Activated B cell treated with CpG ODN at 0.5 μM for 24 hours (primary cell): ENCODE data around the gene PBX2. TPM values are rescaled to one million over a fixed set of nuclear protein-coding genes. Genes with fewer than 3 reads are reported as not detected.
"Not testable (repeated sequence)": the region's sequence is repeated elsewhere in the genome, so short reads cannot be mapped to it uniquely, and the experiment has no call there.

Source experiments
- ATAC-seq: fragments of 200-7000 bp; cut with Tn5 transposase; one replicate; pipeline ENCODE4 v1.10.0; 2021; ENCODE audit warnings: low read depth, mild to moderate bottlenecking, moderate library complexity
- CTCF ChIA-PET: fragments of 350-600 bp; sonication (Branson Sonifier 250); formaldehyde crosslinking; loops from one replicate; lab custom pipeline; 2021; ENCODE audit warnings: antibody characterized with exemption; lab: Charles Lee
- POLR2A ChIA-PET: fragments of 350-600 bp; sonication (Branson Sonifier 250); formaldehyde crosslinking; loops from one replicate; lab custom pipeline; 2021; ENCODE audit warnings: antibody characterized with exemption; lab: Charles Lee
- DNase-seq: peaks from one replicate; pipeline ENCODE4 v3.0.0; 2022
- H3K27ac Mint-ChIP-seq: one replicate; pipeline ENCODE4 v1.8.0; 2020; ENCODE audit warnings: mixed read lengths
- H3K27me3 Mint-ChIP-seq: one replicate; pipeline ENCODE4 v1.8.0; 2021; ENCODE audit warnings: mixed read lengths
- H3K36me3 Mint-ChIP-seq: one replicate; pipeline ENCODE4 v1.8.0; 2021; ENCODE audit warnings: low read depth, mixed read lengths
- H3K4me1 Mint-ChIP-seq: one replicate; pipeline ENCODE4 v1.8.0; 2021; ENCODE audit warnings: mixed read lengths
- H3K4me3 Mint-ChIP-seq: one replicate; pipeline ENCODE4 v1.8.0; 2020; ENCODE audit warnings: mild to moderate bottlenecking, mixed read lengths
- H3K9me3 Mint-ChIP-seq: one replicate; pipeline ENCODE4 v1.8.0; 2020; ENCODE audit warnings: mixed read lengths
- intact Hi-C: fragments of 100-400 bp; cut with micrococcal nuclease; formaldehyde crosslinking; loops from one replicate; pipeline ENCODE4 v1.15.1; 2024
- total RNA-seq: library from RNA; stranded (reverse); gene quantifications from 2 replicates; pipeline ENCODE4 v1.2.3, GENCODE V29; 2022
- TF ChIP-seq, protein P1 (sequence below): fragments of 200-600 bp; IDR thresholded peaks from one replicate; pipeline ENCODE4 v1.8.0; 2022; ENCODE audit warnings: antibody characterized with exemption, mild to moderate bottlenecking

PBX2 gene
- total RNA-seq, 1 donor from 2014 or later, result 153 TPM

DNA sequence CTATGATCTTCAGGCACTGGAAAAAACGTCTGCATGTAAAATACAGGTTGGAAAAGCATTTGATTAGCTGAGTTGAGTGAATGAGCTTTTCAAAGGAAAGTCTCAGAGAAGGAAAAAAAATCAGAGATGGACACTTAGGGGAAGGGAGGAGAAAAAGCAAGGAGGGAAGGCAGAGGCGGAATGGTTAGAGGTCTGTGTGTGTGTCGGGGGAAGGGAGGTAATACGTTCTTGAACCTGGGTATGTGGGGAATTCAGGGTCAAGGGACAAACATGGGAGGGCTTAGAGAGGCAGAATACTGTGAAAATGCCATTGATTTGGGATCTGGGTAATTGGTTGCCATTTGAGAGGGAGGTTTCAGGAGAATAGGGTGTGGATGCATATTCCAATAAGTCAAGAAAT lies 43.3 kb downstream of the PBX2 start:
- intact Hi-C loops, result no loop called here
- TF ChIP-seq, protein P1, sequence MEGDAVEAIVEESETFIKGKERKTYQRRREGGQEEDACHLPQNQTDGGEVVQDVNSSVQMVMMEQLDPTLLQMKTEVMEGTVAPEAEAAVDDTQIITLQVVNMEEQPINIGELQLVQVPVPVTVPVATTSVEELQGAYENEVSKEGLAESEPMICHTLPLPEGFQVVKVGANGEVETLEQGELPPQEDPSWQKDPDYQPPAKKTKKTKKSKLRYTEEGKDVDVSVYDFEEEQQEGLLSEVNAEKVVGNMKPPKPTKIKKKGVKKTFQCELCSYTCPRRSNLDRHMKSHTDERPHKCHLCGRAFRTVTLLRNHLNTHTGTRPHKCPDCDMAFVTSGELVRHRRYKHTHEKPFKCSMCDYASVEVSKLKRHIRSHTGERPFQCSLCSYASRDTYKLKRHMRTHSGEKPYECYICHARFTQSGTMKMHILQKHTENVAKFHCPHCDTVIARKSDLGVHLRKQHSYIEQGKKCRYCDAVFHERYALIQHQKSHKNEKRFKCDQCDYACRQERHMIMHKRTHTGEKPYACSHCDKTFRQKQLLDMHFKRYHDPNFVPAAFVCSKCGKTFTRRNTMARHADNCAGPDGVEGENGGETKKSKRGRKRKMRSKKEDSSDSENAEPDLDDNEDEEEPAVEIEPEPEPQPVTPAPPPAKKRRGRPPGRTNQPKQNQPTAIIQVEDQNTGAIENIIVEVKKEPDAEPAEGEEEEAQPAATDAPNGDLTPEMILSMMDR, result no peak
- peaks cover 46% of the 10 kb centered on the region for H3K27me3 Mint-ChIP-seq
- ChIA-PET POLR2A (interaction anchor here (0.7 kb wide), 1 partner anchor 177 kb away, joined by 3 read pairs; no protein-coding TSS in a partner anchor), CTCF (no interaction called here)
- no peaks in the 10 kb centered on the region for H3K9me3 Mint-ChIP-seq
- H3K4me3 Mint-ChIP-seq, result no peak overlapping the region
- no peak overlapping the region for H3K27ac Mint-ChIP-seq
- peaks cover 16% of the 10 kb centered on the region for H3K4me1 Mint-ChIP-seq
- ATAC-seq (no peak), DNase-seq (no peak)
- H3K36me3 Mint-ChIP-seq, result no peaks in the 10 kb centered on the region

DNA sequence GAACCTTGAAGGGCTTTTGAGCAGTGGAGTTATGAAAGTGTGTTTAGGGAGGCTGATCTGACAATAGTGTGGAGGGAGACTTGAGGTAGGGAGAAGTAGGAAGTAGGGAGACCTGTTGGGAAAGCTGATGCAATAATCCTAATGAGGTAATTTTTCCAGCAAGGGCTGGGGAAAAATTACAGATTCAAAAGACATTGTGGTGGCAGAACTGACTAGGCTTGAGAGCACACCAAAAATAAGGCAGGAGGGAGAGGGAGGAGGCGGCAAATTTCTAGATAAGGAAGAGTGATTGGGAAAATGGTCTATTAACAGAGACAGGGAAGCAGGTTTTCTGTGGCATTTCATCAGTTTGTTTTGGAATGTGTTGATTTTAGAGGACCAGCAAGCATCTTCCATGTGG lies 43.7 kb downstream of the PBX2 start:
- Mint-ChIP-seq H3K9me3 (no peaks in the 10 kb centered on the region), H3K4me1 (peaks cover 16% of the 10 kb centered on the region), H3K27ac (no peak overlapping the region), H3K27me3 (peaks cover 47% of the 10 kb centered on the region), H3K36me3 (no peaks in the 10 kb centered on the region), H3K4me3 (no peak overlapping the region)
- ATAC-seq (no peak), DNase-seq (no peak)
- TF ChIP-seq, protein P1, result no peak
- ChIA-PET POLR2A (no interaction called here), CTCF (no interaction called here)
- intact Hi-C loops, result no loop called here

DNA sequence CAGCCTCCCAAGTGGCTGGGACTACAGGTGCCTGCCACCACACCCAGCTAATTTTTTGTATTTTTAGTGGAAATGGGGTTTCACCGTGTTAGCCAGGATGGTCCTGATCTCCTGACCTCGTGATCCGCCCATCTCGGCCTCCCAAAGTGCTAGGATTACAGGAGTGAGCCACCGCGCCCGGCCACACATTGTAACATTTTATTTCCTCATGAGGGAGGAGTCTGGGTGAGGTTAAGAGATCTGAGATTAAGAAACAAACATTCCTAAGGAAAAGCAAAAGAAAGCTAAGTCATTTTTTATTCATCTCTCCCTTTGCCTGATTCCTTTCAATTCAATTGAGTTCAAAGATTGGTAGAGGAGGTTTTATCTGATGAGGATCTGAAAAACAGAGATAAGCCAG lies 45.8 kb downstream of the PBX2 start:
- H3K27ac Mint-ChIP-seq, DNase-seq, CTCF ChIA-PET, H3K9me3 Mint-ChIP-seq, ATAC-seq, H3K36me3 Mint-ChIP-seq, intact Hi-C loops, H3K4me3 Mint-ChIP-seq: not testable (repeated sequence)
- Mint-ChIP-seq H3K27me3 (peaks cover 38% of the 10 kb centered on the region), H3K4me1 (peaks cover 13% of the 10 kb centered on the region)
- POLR2A ChIA-PET, result interaction anchor here (0.7 kb wide), 1 partner anchor 31 kb away, joined by 3 read pairs; no protein-coding TSS in a partner anchor

DNA sequence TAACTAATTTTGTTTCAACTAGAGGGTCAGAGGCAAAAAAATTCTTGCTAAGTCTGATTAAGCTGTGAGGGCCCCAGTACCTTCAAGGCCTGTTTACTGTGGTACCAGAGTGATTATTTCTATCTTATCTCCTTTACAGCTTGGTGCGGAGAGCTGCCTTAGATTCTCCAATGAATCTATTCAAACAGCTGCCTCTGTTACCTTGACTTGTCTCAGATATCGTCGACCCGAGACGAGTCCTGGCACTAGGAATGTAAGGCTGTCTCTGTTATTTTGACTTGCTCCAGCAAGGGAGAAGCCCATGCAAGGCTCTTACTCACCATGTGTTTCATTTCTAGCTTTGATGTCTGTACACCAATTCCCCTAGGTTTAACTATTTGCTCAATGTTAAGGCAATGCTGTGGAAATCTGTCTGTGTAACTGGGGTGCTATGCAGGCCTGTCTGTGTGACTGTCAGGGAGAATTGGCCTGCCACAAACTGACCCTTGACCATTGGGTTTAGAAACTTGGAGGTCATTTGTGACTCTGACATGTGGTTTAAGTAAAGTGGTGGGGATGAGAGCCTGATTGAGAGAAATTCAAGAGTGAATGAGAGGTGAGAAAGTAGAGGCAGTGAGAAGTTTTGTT lies 49.5 kb downstream of the PBX2 start:
- ATAC-seq (no peak), DNase-seq (no peak)
- H3K4me1 Mint-ChIP-seq, result no peaks in the 10 kb centered on the region
- H3K4me3 Mint-ChIP-seq, result no peak overlapping the region
- POLR2A ChIA-PET, result interaction anchor here (0.5 kb wide), 1 partner anchor 42 kb away, joined by 3 read pairs; no protein-coding TSS in a partner anchor
- intact Hi-C loops, result no loop called here
- TF ChIP-seq, protein P1, result no peak
- H3K27ac Mint-ChIP-seq, result no peak overlapping the region
- no peaks in the 10 kb centered on the region for H3K36me3 Mint-ChIP-seq
- no peaks in the 10 kb centered on the region for H3K9me3 Mint-ChIP-seq
- CTCF ChIA-PET, result no interaction called here
- H3K27me3 Mint-ChIP-seq, result peaks cover 9% of the 10 kb centered on the region

DNA sequence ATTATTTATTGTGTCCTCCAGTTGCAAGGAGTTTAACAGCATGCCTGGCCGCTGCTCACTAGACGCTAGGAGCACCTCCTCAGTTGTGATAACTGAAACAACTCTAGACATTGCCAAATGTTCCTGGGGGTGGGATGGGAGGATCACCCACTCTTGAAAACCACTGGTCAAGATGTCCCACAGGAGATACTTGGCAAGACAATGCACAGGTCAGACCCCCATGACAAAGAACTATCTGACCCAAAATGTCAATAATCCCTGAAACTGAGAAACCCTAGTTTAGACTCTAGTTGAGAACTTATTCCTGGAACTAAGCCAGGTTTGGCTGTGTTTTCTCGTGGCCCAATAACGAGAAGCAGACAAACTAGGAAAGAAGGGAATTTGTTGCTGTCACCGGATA lies 50.4 kb downstream of the PBX2 start:
- no peaks in the 10 kb centered on the region for H3K9me3 Mint-ChIP-seq
- no peak overlapping the region for H3K4me3 Mint-ChIP-seq
- H3K4me1 Mint-ChIP-seq, result no peaks in the 10 kb centered on the region
- POLR2A ChIA-PET, result no interaction called here
- CTCF ChIA-PET, result no interaction called here
- TF ChIP-seq, protein P1, result no peak
- DNase-seq, result no peak
- H3K36me3 Mint-ChIP-seq, result no peaks in the 10 kb centered on the region
- peaks cover 9% of the 10 kb centered on the region for H3K27me3 Mint-ChIP-seq
- ATAC-seq, result no peak
- H3K27ac Mint-ChIP-seq, result no peak overlapping the region
- intact Hi-C loops, result no loop called here
